GM13976 (cell line): ENCODE results near the gene WFIKKN1.
"Not testable (repeated sequence)": the region's sequence is repeated elsewhere in the genome, so short reads cannot be mapped to it uniquely, and the experiment has no call there.

Experiments
- DNase-seq: peaks from one replicate; pipeline ENCODE4 v3.0.0; 2012; ENCODE audit warnings: low spot score
- in situ Hi-C: fragments of 300-500 bp; cut with MboI; formaldehyde crosslinking; loops from one replicate; pipeline ENCODE4 v1.12.0; 2022; ENCODE audit warnings: low sequenced_read_pairs, mixed read lengths, inconsistent platforms; ENCODE audit not compliant: unreplicated experiment
- TF ChIP-seq, protein P1 (sequence below): IDR thresholded peaks from 2 replicates; pipeline ENCODE4 v1.5.1; 2012; ENCODE audit warnings: borderline replicate concordance, mild to moderate bottlenecking; ENCODE audit not compliant: insufficient read depth; ENCODE audit errors: extremely low read depth, missing control alignments, control extremely low read depth

WFIKKN1 gene

DNA sequence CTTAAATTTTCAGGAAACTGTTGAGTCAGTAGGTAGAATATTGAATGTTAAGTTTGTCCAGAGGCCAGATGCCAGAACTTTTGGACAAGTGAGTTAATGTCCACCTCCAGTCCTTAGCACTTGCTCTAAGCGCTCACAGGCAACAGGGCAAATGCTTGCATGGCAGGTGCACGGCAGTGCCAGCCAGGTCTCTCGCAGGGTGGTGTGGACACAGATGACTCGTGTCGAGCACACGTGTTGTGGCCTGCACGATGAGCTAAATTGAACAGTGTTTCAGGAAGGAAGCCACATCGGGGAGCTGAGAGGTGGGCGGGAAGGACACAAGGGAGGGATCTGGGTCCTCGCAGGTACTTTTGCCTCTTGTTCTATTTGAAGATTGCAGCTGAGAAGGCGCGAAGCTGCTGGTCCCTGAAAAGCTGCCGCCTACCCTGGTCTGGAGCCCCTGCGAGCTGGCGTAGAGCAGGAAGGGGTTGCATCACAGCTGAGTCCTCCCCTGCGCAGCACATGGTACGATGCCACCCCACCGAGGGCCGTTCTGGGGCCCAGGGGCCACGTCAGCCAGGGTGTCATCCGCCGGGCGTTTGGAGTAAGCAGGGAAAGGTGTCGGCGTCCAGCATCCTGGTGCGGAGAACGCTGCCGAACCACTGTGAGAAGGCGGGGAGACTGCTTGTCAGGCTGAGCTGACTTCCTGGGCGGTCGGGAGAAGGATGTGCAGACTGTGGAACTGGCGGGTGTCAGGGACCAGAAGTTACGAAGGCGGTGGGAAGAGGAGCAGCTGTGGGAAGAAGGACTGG lies 34.6 kb upstream of the WFIKKN1 start:
- no peak for DNase-seq
- in situ Hi-C loops: no loop called here
- TF ChIP-seq, protein P1, sequence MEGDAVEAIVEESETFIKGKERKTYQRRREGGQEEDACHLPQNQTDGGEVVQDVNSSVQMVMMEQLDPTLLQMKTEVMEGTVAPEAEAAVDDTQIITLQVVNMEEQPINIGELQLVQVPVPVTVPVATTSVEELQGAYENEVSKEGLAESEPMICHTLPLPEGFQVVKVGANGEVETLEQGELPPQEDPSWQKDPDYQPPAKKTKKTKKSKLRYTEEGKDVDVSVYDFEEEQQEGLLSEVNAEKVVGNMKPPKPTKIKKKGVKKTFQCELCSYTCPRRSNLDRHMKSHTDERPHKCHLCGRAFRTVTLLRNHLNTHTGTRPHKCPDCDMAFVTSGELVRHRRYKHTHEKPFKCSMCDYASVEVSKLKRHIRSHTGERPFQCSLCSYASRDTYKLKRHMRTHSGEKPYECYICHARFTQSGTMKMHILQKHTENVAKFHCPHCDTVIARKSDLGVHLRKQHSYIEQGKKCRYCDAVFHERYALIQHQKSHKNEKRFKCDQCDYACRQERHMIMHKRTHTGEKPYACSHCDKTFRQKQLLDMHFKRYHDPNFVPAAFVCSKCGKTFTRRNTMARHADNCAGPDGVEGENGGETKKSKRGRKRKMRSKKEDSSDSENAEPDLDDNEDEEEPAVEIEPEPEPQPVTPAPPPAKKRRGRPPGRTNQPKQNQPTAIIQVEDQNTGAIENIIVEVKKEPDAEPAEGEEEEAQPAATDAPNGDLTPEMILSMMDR: no peak

DNA sequence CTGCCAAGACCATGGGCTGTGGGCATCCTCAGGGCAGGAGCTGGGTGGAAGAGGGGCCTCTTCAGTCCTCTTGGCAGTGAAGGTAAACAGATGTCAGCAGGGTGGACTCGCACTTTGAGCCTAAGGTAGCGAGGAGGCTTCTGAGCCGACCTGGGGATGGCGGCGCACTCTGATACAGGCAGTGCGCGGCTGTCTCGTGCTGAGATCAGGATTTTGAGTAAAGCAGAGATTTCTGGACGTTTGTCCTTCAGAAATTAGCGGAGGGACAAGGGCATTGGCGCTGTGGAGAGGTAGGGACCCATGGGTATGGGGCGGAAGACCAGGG lies 34.1 kb upstream of the WFIKKN1 start:
- DNase-seq: no peak
- TF ChIP-seq, protein P1: no peak
- in situ Hi-C loops: no loop called here

DNA sequence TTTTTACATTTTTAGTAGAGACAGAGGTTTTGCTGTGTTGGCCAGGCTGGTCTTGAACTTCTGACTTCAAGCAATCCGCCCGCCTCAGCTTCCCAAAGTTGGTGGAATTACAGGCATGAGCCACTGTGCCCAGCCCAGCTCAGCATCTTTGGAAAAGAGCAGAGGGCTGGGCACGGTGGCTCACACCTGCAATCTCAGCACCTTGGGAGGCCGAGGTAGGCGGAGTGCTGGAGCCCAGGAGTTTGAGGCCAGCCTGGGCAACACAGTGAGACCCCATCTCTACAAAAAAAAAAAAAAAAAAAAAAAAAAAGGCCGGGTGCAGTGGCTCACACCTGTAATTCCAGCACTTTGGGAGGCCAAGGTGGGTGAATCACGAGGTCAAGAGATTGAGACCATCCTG lies 33.1 kb upstream of the WFIKKN1 start:
- in situ Hi-C loops, DNase-seq: not testable (repeated sequence)

DNA sequence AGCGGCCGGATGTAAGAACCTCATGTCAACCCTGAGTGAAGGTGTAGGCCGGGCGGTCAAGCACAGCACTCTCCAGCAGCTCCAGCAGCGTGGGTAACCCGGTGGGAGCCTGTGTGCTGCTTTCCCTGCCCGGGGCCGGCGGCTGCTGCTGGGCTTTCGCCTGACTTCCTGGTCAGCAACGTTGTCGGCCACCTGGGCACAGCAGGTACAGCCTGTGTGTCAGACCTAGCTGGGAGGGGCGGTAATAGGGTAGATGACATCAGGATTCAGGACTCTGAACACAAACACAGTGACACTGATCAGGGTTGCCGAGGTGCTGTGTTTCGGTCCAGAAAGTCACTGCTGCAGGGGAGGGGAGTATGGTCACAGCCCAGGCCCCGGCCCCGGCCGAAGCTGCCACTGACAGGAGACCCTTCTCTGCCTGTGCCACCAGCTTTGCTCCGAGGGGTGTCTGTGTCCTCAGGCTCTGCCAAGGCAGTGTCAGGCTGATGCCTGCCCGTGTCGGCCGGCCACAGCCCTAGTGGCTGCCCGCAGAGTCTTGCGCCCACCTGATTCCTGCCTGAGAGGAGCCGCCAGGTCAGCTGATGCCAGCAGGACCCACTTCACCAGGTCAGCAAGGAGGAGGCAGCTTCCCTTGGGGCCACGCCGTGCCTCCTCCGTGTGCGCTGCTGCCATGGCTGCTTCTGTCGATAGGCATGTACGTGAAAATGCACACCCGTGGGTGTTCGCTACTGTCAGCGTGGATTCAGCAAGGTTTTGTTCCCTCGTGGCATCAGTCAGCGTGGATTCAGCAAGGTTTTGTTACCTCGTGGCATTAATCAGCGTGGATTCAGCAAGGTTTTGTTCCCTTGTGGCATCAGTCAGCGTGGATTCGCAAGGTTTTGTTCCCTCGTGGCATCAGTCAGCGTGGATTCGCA lies 31.7 kb upstream of the WFIKKN1 start:
- DNase-seq: no peak
- TF ChIP-seq, protein P1: no peak
- in situ Hi-C loops: no loop called here

DNA sequence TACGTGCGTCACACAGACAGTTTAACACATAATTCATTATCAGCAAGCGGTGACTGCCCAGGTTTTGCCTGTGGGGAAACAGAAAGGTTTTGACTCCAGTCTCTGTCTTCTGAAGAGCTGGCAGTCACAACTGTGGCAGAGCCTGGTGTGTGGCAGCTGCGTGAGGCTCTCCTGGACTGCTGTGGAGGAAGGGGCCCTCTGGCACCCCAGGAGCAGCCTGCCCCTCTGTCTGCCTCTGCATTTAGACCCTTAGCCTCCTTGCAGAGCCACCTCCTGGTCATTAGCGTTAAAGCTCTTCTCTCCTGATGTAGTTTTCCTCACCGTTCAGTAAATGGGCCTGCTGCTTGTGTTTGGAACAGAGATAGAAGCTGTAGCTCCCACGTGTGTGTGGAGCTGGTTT lies 30.0 kb upstream of the WFIKKN1 start:
- DNase-seq: no peak

DNA sequence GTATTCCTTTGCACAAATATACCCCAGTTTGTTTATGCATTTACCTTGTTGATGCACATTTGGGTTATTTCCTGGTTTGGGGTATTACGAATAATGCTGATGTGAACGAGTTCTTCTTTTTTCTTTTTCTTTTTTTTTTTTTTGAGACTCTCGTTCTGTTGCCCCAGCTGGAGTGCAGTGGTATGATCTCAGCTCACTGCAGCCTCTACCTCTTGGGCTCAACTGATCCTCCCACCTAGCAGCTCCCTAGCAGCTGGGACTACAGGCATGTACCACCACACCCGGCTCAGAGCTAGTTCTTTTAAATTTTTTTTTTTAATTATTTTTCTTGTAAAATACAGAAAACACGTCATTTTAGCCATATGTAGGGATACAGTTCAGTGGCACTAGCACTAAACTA lies 26.9 kb upstream of the WFIKKN1 start:
- DNase-seq: no peak
- in situ Hi-C loops: no loop called here
- TF ChIP-seq, protein P1: no peak

More for the DNA sequence above, 30.0 kb upstream of the WFIKKN1 start:
- in situ Hi-C loops: no loop called here
- TF ChIP-seq, protein P1: no peak
